Renal pelvis (tissue), 12 donors: ENCODE measurements around the gene CLC. TPM values are rescaled to one million over a fixed set of nuclear protein-coding genes. Genes with fewer than 3 reads are reported as not detected.
"Not testable (repeated sequence)": the region's sequence is repeated elsewhere in the genome, so short reads cannot be mapped to it uniquely, and the experiment has no call there.

ENCODE experiments used
- DNase-seq: peaks from one replicate; pipeline ENCODE4 v3.0.0-alpha.2; 2013
- long read RNA-seq, 16 experiments: transcript quantifications; one replicate each; lab custom pipeline, GENCODE V29; 2026
- polyA plus RNA-seq, 3 donors: library from polyadenylated mRNA; unstranded; fragments of 120-200 nt; gene quantifications; one replicate each; pipeline ENCODE4 v1.2.1, GENCODE V29; 2013; ENCODE audit not compliant: insufficient read length in 3 of 3

Gene CLC
- polyA plus RNA-seq = 1 to 10 TPM; 1.5 to 3.3 (median 2.9) TPM
- long read RNA-seq, donor 1, partial matches to known transcripts = 0 of 2 reads
- long read RNA-seq, donor 1, other reads (novel, unspliced or antisense) = 0 of 2 reads
- long read RNA-seq, donor 2, partial matches to known transcripts = 0 of 2 reads
- long read RNA-seq, donor 2, other reads (novel, unspliced or antisense) = 0 of 2 reads
- long read RNA-seq, donor 3, partial matches to known transcripts = 0 of 2 reads
- long read RNA-seq, donor 3, other reads (novel, unspliced or antisense) = 0 of 2 reads
- long read RNA-seq, donor 4, partial matches to known transcripts = 0 of 4 reads
- long read RNA-seq, donor 4, other reads (novel, unspliced or antisense) = 0 of 4 reads
- long read RNA-seq, donor 5 = 0 reads
- long read RNA-seq, donor 6 = 0 reads
- long read RNA-seq, donor 7, partial matches to known transcripts = 0 of 2 reads
- long read RNA-seq, donor 7, other reads (novel, unspliced or antisense) = 0 of 2 reads
- long read RNA-seq, donor 8 = 0 reads
- long read RNA-seq, donor 9, partial matches to known transcripts = 0 of 2 reads
- long read RNA-seq, donor 9, other reads (novel, unspliced or antisense) = 0 of 2 reads
- long read RNA-seq, donor 10 = 0 reads
- long read RNA-seq, donor 11, partial matches to known transcripts = 0 of 2 reads
- long read RNA-seq, donor 11, other reads (novel, unspliced or antisense) = 0 of 2 reads
- long read RNA-seq, donor 12, partial matches to known transcripts = 0 of 3 reads
- long read RNA-seq, donor 12, other reads (novel, unspliced or antisense) = 0 of 3 reads
- long read RNA-seq, donor 13, partial matches to known transcripts = 0 of 1 reads
- long read RNA-seq, donor 13, other reads (novel, unspliced or antisense) = 0 of 1 reads
- long read RNA-seq, donor 14 = 0 reads
- long read RNA-seq, donor 15 = 0 reads
- long read RNA-seq, donor 16 = 0 reads

DNA sequence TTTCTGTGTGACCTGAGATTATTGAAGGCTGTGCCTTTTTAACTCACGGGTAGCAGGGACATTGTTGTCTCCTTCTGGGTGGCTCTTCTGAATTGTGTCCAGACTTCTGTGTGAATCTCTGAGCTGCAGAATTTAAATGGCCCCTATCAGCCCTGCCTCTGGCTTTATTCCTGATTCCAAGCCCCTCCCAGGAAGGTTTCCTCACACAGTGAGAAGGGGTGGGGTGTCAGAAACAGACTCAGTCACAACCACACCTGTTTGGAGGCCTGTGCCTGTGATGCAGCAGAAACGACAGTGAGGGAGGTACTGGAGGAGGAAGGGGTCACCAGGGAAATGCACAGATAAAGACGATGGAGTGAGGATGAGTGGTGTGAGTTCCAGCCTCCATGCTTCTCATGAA is at the start of gene CLC:
Gene CLC, minus strand, starts transcription at position 139 of the 400 bp plus-strand sequence. Its CDS starts 77 bp downstream, at position 62.
- DNase-seq = no peak

DNA sequence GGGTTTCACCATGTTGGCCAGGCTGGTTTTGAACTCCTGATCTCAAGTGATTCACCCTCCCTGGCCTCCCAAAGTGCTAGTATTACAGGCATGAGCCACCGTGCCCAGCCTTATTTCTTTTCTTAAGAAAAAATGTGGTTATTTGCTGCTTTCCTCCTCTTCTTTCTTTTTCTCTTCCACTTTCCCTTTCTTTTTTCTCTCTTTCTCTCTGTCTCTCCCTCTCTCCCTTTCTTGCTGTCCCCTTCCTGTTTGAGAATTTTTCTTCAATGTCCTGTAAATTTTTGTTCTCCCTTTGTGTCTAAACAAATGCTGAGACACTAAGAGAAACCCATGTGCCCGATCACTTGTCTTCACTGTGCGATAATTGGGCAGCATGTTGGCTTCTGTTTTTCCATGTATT is 43.1 kb upstream of the CLC start:
- DNase-seq = no peak

DNA sequence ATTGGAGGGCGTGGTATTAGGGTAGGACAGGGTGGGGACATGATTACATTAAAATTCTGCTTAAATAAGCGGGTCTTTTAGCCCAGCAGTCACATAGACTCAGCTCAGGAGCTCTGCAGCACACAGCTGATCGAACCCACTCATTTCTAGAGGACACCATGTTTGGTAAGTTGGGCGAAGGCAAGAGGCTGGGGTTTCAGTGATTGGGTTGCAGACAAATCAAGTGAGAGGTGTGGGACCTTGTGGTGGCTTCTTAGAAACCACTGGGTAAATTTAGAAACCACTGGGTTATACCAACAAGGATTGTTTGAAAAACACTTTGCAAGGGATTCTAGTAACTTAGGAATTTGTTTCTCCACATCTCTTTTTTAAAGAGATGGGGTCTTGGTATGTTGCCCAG is 40.9 kb upstream of the CLC start, which contains the start of gene LEUTX:
Gene LEUTX, plus strand, starts transcription at position 92 of the 400 bp plus-strand sequence. Its CDS starts 67 bp downstream, at position 159.
- DNase-seq = no peak

DNA sequence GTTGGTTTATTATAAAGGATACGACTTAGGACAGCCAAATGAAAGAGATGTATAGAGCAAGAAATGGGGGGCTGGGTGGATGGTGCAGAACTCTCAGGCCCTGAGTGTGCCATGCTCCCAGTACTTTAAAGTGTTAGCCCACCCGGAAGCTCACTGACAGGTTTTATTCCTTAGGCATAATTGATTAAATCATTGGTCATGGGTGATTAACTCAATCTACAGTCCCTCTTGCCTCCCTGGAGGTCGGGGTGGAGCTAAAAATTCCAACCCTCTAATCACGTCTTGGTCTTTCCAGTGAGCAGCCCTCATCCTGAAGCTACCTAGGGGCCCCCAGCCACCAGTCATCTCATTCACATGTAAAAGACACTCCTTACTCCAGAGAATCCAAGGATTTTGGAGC is 31.0 kb upstream of the CLC start:
- DNase-seq = peak; percentile 38

GRCh38 chr19:39768334-39768733 is 30.5 kb upstream of the CLC start:
- DNase-seq = no peak

GRCh38 chr19:39765091-39766076 is 27.6 kb upstream of the CLC start:
- no peak for DNase-seq

DNA sequence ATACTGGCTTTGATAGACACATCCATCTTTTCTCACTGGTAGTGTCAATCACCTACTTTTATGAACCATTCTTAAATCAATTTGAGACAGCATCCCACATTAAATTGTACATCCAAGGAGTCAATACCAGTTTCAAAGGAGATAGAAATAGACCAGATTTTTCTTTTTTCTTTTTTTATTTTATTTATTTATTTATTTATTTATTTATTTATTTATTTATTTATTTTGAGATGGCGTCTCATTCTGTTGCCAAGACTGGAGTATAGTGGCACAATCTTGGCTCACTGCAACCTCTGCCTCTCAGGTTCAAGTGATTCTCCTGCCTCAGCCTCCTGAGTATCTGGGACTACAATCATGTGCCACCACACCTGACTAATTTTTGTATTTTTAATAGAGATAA is 24.0 kb upstream of the CLC start:
- DNase-seq = not testable (repeated sequence)

DNA sequence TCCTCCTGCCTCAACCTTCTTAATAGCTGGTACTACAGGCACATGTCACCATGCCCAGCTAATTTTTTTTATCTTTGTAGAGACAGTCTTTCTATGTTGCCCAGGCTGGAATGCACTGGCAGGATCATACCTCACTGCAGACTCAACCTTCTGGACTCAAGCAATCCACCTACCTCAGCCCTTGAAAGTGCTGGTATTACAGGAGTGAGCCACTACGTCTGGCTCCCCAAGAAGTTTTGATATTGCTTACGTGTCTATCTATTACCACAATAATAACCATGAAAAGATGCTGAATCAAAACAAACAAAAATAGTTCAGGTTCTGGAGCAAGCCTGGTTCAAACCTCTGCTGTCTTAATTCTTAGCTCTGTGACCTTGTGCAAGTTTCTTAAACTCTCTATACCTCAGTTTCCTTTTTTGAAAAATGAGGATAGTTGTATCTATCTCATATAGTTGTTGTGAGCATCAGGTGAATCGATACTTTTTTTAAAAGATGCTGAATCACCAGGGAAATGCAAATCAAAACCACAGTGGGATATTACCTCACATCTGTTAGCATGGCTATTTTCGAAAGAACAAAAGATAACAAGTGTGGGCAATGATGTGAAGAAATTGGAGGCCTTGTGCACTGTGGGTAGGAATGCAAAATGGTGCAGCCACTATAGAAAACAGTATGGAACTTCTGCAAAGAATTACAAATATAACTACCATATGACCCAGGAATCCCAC is 21.8 kb upstream of the CLC start:
- DNase-seq = no peak

DNA sequence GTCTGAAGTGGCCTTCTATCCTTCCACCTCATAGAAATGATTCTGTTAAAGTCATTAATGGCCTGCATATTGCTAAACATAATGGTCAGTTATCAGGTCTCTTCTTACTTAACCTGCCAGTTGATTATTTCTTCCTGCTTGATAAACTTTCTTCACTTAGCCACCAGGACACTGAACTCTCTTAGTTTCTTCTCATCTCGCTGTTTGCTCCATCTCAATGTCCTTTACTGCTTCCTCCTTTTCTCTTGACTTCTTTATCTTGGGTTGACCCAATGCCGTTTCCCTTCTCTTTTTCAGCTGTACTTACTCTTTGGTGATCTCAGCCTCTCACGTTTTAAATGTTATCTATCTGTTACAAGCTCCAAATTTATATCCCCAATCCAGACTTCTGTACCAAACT is 17.1 kb upstream of the CLC start:
- DNase-seq = no peak

DNA sequence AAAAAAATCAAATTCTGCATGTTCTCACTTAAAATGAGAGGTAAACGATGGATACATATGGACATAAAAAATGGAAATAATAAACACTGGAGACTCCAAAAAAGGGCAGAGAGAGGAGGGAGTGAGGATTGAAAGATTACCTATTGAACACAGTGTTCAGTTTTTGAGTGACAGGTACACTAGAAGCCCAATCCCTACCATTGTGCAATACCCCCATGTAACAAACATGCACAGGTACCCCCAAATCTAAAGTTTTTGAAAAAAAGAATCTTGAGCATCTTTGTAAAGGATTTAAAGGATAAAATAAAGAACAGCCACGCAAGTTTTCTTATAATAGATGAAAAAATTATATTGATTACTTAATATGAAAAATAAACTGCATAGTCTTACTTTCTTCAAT is 16.7 kb upstream of the CLC start:
- DNase-seq = no peak

GRCh38 chr19:39752795-39753194 is 15.0 kb upstream of the CLC start:
- DNase-seq = no peak

DNA sequence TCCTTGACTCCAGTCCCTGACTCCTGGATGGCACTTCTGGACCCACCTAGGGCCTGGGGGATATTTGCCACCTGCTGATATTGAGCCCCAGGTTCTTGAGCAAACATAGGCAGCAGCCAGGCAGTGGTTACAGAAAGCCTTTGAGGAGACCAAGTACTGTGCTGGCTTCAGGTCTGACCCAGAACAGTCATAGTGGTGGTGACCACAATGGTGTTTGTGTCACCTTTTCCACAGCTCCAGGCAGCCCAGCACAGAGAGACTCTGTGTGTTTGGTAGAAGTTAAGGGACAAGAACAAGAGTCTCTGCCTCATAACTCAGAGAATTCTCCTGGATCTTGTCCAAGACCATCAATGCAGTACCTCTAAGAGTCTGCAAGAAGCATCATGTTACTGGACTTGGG is 14.6 kb upstream of the CLC start:
- no peak for DNase-seq

- no peak for DNase-seq
Observed at GRCh38 chr19:39749981-39750380, 12.2 kb upstream of the CLC start.

DNA sequence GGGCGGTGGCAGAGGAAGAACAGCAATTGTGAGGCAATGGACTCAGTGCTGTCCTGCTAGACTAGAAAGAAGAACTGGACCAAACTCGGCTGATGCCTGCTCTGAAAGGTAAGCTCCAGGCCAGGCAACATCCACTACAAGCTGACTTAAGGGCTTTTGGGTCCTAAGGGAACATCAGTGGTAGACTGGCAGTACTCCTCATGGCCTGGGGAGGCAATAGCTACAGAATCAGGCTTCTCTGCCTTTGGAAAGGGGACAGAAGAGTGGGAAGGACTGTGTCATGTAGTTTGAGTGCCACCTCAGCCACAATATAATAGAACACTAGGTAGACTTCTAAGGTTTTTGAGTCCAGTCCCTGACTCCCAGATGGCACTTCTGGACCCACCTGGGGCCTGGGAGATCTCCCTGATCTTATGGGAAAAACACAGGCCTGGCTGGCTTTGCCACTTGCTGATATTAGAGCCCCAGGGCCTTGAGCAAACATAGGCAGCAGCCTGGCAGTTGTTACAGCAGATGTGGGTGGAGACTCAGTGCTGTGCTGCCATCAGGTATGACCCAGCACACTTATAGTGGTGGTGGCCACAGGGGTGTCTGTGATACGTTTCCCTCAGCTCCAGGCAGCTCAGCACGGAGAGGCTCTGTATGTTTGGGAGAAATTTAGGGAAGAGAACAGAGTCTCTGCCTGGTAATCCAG is 9.2 kb upstream of the CLC start:
- DNase-seq = no peak

DNA sequence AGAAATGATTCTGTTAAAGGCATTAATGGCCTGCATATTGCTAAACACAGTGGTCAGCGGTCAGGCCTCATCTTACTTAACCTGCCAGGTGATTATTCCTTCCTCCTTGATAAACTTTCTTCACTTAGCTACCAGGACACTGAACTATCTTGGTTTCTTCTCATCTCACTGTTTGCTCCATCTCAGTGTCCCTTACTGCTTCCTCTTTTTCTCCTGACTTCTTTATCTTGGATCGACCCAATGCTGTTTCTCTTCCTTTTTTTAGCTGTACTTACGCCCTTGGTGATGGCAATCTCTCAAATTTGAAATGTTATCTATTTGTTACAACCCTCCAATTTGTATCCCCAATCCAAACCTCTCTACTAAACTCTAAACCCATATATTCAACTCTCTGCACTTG is 7.8 kb upstream of the CLC start:
- DNase-seq = no peak

GRCh38 chr19:39740395-39740794 is 2.6 kb upstream of the CLC start:
- DNase-seq = no peak

- DNase-seq = no peak
Observed at GRCh38 chr19:39738814-39739213, 985 bp upstream of the CLC start.

GRCh38 chr19:39737351-39737750 is 478 bp downstream of the CLC start:
- DNase-seq = no peak

DNA sequence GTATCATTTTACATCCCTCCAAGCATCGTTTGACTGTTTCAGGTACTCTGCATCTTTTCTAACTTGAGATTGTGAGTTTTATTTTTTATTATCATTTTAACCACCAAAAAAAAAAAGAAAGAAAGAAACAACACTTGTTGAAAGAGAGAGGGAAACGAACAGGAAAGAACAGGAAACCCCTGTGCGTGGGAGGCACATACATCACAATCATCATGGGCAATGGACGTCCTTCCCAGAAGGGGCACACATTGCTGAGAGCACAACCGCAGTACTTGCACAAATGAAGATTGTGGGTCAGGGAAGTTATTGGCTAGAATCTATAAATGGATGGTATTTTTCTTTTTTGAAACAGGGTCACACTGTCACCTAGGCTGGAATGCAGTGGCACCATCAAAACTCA is 1.7 kb downstream of the CLC start:
- no peak for DNase-seq

GRCh38 chr19:39735688-39736087 is 2.1 kb downstream of the CLC start:
- DNase-seq = no peak
